GM19463 (cell line): ENCODE data around the gene DNAJB2.
"Not testable (repeated sequence)": the region's sequence is repeated elsewhere in the genome, so short reads cannot be mapped to it uniquely, and the experiment has no call there.

Experiments used
- ATAC-seq: cut with Tn5 transposase; IDR thresholded peaks from one replicate; pipeline ENCODE4 v1.9.1; 2021; ENCODE audit warnings: mild to moderate bottlenecking, moderate library complexity; ENCODE audit not compliant: unreplicated experiment

The DNAJB2 gene

GRCh38 chr2:219298759-219299371 is 19.7 kb downstream of the DNAJB2 start:
- peak; percentile 47 for ATAC-seq

GRCh38 chr2:219299372-219299760 is 20.2 kb downstream of the DNAJB2 start:
- no peak for ATAC-seq

GRCh38 chr2:219300022-219300421 is 20.9 kb downstream of the DNAJB2 start:
- no peak for ATAC-seq

- ATAC-seq: no peak
Observed at GRCh38 chr2:219302412-219302968, 23.3 kb downstream of the DNAJB2 start.

GRCh38 chr2:219304223-219304622 is 25.1 kb downstream of the DNAJB2 start:
- ATAC-seq: no peak

- ATAC-seq: no peak
Observed at GRCh38 chr2:219306047-219306446, 26.9 kb downstream of the DNAJB2 start.

- no peak for ATAC-seq
Observed at GRCh38 chr2:219308142-219309101, 29.3 kb downstream of the DNAJB2 start.

- ATAC-seq: no peak
Observed at GRCh38 chr2:219309278-219309677, 30.1 kb downstream of the DNAJB2 start, which contains the start of gene PTPRN. PTPRN (minus strand) TSS chr2:219309401; CDS start chr2:219309332, 69 bp downstream.

- ATAC-seq: not testable (repeated sequence)
Observed at GRCh38 chr2:219312683-219313263, 33.6 kb downstream of the DNAJB2 start.

- ATAC-seq: no peak
Observed at GRCh38 chr2:219314804-219315468, 35.8 kb downstream of the DNAJB2 start.

- no peak for ATAC-seq
Observed at GRCh38 chr2:219323434-219323833, 44.3 kb downstream of the DNAJB2 start.

GRCh38 chr2:219325136-219325535 is 46.0 kb downstream of the DNAJB2 start:
- no peak for ATAC-seq

- no peak for ATAC-seq
Observed at GRCh38 chr2:219325657-219326315, 46.6 kb downstream of the DNAJB2 start.

GRCh38 chr2:219327719-219328118 is 48.6 kb downstream of the DNAJB2 start:
- ATAC-seq: no peak

GRCh38 chr2:219331560-219332213 is 52.5 kb downstream of the DNAJB2 start:
- ATAC-seq: no peak

- ATAC-seq: no peak
Observed at GRCh38 chr2:219332542-219332941, 53.4 kb downstream of the DNAJB2 start, which contains the start of gene RESP18. RESP18 (minus strand) TSS chr2:219332744.

GRCh38 chr2:219334076-219334475 is 54.9 kb downstream of the DNAJB2 start:
- ATAC-seq: no peak

- ATAC-seq: no peak
Observed at GRCh38 chr2:219335373-219335786, 56.2 kb downstream of the DNAJB2 start.
